Endothelial cell (in vitro differentiated cells): ENCODE data around the gene SYT2. TPM values are rescaled to one million over a fixed set of nuclear protein-coding genes. Genes with fewer than 3 reads are reported as not detected.

ENCODE experiments used
- DNase-seq: peaks from one replicate; pipeline ENCODE4 v3.0.0; 2021; ENCODE audit warnings: low spot score
- H3K27ac Mint-ChIP-seq: one replicate; pipeline ENCODE4 v1.8.0; 2021; ENCODE audit warnings: mixed read lengths, inconsistent platforms; ENCODE audit not compliant: unreplicated experiment
- H3K27me3 Mint-ChIP-seq: one replicate; pipeline ENCODE4 v1.8.0; 2021; ENCODE audit warnings: mild to moderate bottlenecking, moderate library complexity, mixed read lengths, inconsistent platforms; ENCODE audit not compliant: unreplicated experiment
- H3K36me3 Mint-ChIP-seq: one replicate; pipeline ENCODE4 v1.8.0; 2021; ENCODE audit warnings: mild to moderate bottlenecking, low read depth, mixed read lengths, inconsistent platforms; ENCODE audit not compliant: unreplicated experiment
- H3K4me1 Mint-ChIP-seq: one replicate; pipeline ENCODE4 v1.8.0; 2021; ENCODE audit warnings: mild to moderate bottlenecking, mixed read lengths, inconsistent platforms; ENCODE audit not compliant: unreplicated experiment
- H3K4me3 Mint-ChIP-seq: one replicate; pipeline ENCODE4 v1.8.0; 2021; ENCODE audit warnings: mild to moderate bottlenecking, mixed read lengths, inconsistent platforms; ENCODE audit not compliant: unreplicated experiment
- H3K9me3 Mint-ChIP-seq: one replicate; pipeline ENCODE4 v1.8.0; 2021; ENCODE audit warnings: mixed read lengths, inconsistent platforms; ENCODE audit not compliant: unreplicated experiment
- CTCF ChIP-seq: fragments of 200-600 bp; sonication (generic); IDR thresholded peaks from one replicate; pipeline ENCODE4 v1.5.0; 2021; ENCODE audit warnings: antibody characterized with exemption; ENCODE audit not compliant: unreplicated experiment
- total RNA-seq: library from RNA; stranded (reverse); fragmentation: NEBNext Ultra II Directional; extraction: Animal tissue kit (Norgen Biotek cat#: 25700); gene quantifications from one replicate; pipeline ENCODE4 v1.2.1, GENCODE V29; 2021; ENCODE audit not compliant: unreplicated experiment

Gene SYT2
- total RNA-seq, 1 donor from 2014 or later: 0.33 TPM

GRCh38 chr1:202571719-202572339 lies 138.4 kb downstream of the SYT2 start:
- H3K9me3 Mint-ChIP-seq: no peaks in the 10 kb centered on the region
- no peak overlapping the region for H3K27ac Mint-ChIP-seq
- H3K4me1 Mint-ChIP-seq: no peaks in the 10 kb centered on the region
- H3K36me3 Mint-ChIP-seq: no peaks in the 10 kb centered on the region
- peak; percentile 67 for TF ChIP-seq CTCF
- H3K27me3 Mint-ChIP-seq: peaks cover 2% of the 10 kb centered on the region
- no peak overlapping the region for H3K4me3 Mint-ChIP-seq
- peak; percentile 42 for DNase-seq

GRCh38 chr1:202569393-202570322 lies 140.6 kb downstream of the SYT2 start:
- Mint-ChIP-seq H3K9me3 (no peaks in the 10 kb centered on the region), H3K36me3 (no peaks in the 10 kb centered on the region), H3K27me3 (peaks cover under 1% of the 10 kb centered on the region), H3K4me3 (no peak overlapping the region), H3K4me1 (no peaks in the 10 kb centered on the region), H3K27ac (no peak overlapping the region)
- DNase-seq: no peak
- no peak for TF ChIP-seq CTCF

- Mint-ChIP-seq H3K27ac (no peak overlapping the region), H3K36me3 (no peaks in the 10 kb centered on the region), H3K4me1 (no peaks in the 10 kb centered on the region), H3K9me3 (no peaks in the 10 kb centered on the region), H3K27me3 (no peaks in the 10 kb centered on the region), H3K4me3 (no peak overlapping the region)
- no peak for TF ChIP-seq CTCF
- DNase-seq: no peak
Measured at GRCh38 chr1:202568826-202569225, 141.4 kb downstream of the SYT2 start.

- Mint-ChIP-seq H3K9me3 (no peaks in the 10 kb centered on the region), H3K4me3 (no peak overlapping the region), H3K27ac (no peak overlapping the region), H3K27me3 (no peaks in the 10 kb centered on the region), H3K4me1 (no peaks in the 10 kb centered on the region), H3K36me3 (no peaks in the 10 kb centered on the region)
- no peak for TF ChIP-seq CTCF
- no peak for DNase-seq
Measured at GRCh38 chr1:202568410-202568809, 141.8 kb downstream of the SYT2 start.

GRCh38 chr1:202567738-202568137 lies 142.5 kb downstream of the SYT2 start:
- H3K4me1 Mint-ChIP-seq: no peaks in the 10 kb centered on the region
- no peak overlapping the region for H3K4me3 Mint-ChIP-seq
- H3K9me3 Mint-ChIP-seq: no peaks in the 10 kb centered on the region
- H3K36me3 Mint-ChIP-seq: no peaks in the 10 kb centered on the region
- H3K27me3 Mint-ChIP-seq: no peaks in the 10 kb centered on the region
- no peak overlapping the region for H3K27ac Mint-ChIP-seq
- no peak for DNase-seq
- TF ChIP-seq CTCF: no peak
